ENCODE measurements around the gene CEP97.

GRCh38 chr3:101814835-101815234 lies 90.4 kb downstream of the CEP97 start:
- TF ChIP-seq CTCF (IDR thresholded peaks at IDR 0.05) (no peak), POLR2A (IDR thresholded peaks at IDR 0.05) (no peak)

Data from heart left ventricle (tissue), 13 donors.